ENCODE results near the gene GNPTAB.
A peak's percentile ranks its signal among the peaks of the same experiment; 100 is the strongest.
"Not testable (repeated sequence)": the region's sequence is repeated elsewhere in the genome, so short reads cannot be mapped to it uniquely, and the experiment has no call there.

Gene GNPTAB

GRCh38 chr12:101852998-101853397 is 22.2 kb upstream of the GNPTAB start:
- DNase-seq (ENCODE audit: low spot score): no peak

- DNase-seq (ENCODE audit: low spot score): no peak
These were observed 19.4 kb upstream of the GNPTAB start for GRCh38 chr12:101850199-101850598.

GRCh38 chr12:101847325-101847724 is 16.6 kb upstream of the GNPTAB start:
- DNase-seq (ENCODE audit: low spot score): peak; percentile 76

- no peak for DNase-seq (ENCODE audit: low spot score)
These were observed 14.5 kb upstream of the GNPTAB start for GRCh38 chr12:101845137-101845711.

GRCh38 chr12:101841069-101841468 is 10.3 kb upstream of the GNPTAB start:
- DNase-seq (ENCODE audit: low spot score): no peak

GRCh38 chr12:101839324-101840283 is 8.8 kb upstream of the GNPTAB start:
- DNase-seq (ENCODE audit: low spot score): peak; percentile 67

- DNase-seq (ENCODE audit: low spot score): no peak
These were observed 8.0 kb upstream of the GNPTAB start for GRCh38 chr12:101838628-101839323.

- DNase-seq (ENCODE audit: low spot score): no peak
These were observed 1.3 kb upstream of the GNPTAB start for GRCh38 chr12:101832030-101832429.

DNA sequence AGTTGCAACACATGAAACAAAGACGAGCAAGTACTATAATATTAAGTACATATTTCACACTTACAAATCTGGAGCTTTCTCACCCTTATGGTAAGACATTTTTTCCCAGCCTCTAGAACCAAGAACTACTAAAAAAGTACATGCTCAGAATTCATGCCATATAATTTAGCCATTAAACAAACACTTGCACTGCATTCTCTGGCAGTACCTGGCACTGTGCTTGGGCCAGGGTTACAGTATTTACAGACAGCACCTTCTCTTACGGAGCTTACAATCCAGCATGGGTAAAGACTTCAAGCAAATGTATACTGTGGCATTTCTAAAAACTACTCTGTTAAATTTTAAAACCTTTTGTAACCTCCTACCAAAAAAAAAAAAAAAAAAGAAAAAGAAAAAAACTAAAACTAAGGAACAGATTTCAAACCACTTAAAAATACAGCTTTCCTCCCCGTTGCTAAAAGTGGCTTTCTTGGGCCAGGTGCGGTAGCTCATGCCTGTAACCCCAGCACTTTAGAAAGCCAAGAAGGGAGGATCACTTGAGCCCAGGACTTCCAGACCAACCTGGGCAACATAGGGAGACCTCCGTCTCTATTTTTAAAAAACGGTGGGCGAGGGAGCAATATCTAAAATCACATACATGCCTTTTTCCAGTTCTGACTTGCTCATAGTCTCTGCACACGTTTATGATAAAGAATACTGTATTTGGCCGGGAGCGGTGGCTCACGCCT is 956 bp downstream of the GNPTAB start:
- DNase-seq (ENCODE audit: low spot score): peak; percentile 28

- no peak for DNase-seq (ENCODE audit: low spot score)
These were observed 2.1 kb downstream of the GNPTAB start for GRCh38 chr12:101828463-101829196.

DNA sequence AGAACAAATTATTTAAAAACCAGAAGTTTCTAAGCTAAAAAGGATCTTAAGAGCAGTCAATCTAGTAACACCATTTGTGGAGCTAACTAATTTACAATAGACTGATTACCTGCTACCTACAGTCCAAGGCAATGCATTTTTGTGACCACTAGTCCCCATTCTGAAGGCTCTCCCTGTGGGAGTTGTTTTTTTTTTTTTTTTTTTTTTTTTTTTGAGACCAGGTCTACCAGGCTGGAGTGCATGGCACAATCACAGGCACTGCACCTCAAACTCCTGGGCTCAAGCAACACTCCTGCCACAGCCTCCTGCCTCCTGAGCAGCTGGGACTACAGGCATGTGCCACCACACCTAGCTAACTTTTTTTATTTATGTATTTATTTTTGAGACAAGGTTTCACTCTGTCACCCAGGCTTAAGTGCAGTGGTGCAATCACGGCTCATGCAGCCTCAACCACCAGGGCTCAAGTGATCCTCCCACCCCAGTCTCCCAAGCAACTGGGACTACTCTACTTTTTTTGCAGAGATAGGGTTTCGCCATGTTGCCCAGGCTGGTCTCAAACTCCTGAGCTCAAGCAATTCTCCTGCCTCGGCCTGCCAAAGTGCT is 3.9 kb downstream of the GNPTAB start:
- no peak for DNase-seq (ENCODE audit: low spot score)

- no peak for DNase-seq (ENCODE audit: low spot score)
These were observed 5.9 kb downstream of the GNPTAB start for GRCh38 chr12:101824831-101825230.

DNA sequence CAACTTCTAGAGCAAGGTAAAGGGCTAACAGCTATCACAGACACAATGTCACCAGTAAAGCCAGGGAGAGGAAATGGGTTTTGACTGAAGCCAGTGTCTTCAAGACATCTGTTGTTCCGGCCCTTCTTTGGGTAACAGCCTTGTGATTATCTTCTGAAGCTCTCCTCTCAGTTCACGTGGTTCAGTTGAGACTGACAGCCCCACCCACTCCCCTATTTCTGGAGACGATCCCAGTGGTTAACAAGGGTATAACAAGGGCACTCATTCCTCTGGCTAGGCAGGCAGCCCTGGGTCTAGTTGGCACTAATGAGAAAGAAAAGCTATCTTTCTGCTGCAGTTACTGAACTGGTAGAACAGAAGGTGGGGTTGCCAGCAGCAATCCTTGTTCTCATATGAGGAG is 6.9 kb downstream of the GNPTAB start:
- peak; percentile 35 for DNase-seq (ENCODE audit: low spot score)

DNA sequence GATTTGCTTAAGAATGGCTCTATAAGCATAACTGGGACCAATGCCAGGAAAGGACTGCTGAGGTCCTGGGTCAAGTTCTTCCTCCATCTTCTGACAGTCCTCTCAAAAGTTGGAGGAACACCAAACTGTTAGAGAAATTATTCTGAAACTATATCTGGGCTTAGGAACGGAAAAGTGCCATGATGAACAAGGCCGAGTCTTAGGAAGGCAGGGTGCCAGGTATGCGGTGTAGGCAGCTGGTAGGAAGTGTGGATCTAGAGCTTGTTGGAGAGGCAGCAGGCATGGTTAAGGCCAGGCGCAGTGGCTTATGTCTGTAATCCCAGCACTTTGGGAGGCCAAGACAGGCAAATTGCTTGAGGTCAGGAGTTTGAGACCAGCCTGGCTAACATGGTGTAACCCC is 7.7 kb downstream of the GNPTAB start:
- DNase-seq (ENCODE audit: low spot score): no peak

GRCh38 chr12:101819467-101819866 is 11.3 kb downstream of the GNPTAB start:
- peak; percentile 34 for DNase-seq (ENCODE audit: low spot score)

DNA sequence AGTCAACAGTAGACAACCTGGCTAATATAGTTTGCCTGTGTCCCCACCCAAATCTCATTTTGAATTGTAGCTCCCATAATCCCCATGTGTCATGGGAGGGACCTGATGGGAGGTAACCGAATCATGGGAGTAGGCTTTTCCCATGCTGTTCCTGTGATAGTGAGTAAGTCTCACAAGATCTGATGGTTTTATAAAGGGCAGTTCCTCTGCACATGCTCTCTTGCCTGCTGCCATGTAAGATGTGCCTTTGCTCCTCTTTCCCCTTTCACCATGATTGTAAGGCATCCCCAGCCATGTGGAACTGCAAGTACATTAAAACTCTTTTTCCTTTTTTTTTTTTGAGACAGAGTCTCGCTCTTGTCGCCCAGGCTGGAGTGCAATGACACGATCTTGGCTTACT is 12.1 kb downstream of the GNPTAB start:
- DNase-seq (ENCODE audit: low spot score): not testable (repeated sequence)

DNA sequence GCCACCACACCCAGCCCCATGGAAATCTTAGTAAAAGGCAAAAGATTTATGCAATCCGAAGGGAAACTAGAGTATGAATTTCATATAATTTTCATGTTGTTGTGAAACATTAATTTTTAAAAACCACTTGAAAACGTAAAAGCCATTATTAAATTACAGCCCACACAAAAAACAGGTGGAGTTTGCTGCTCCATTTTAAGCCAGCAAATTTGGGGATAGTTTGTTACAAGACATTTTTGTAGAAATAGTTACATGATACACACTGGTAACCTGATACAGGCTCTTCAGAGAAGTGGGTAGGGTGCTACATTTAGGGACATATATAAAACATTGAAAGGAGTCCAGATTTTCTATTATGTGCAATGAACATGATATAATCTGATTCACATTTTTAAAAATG is 17.6 kb downstream of the GNPTAB start:
- no peak for DNase-seq (ENCODE audit: low spot score)

DNA sequence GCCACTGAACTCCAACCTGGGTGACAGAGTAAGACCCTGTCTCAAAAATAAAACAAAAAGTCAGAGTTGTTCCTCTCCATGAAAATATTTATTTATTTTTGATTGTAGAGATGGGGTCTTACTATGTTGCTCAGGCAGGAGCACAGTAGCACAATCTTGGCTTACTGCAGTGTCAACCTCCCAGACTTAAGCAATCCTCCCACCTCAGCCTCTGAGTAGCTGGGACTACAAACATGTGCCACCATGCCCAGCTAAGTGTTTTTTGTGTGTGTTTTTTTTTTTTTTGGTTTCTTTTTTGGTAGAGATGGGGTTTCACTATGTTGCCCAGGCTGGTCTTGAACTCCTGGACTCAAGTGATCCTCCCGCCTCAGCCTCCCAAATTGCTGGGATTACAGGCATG is 18.0 kb downstream of the GNPTAB start:
- DNase-seq (ENCODE audit: low spot score): not testable (repeated sequence)

DNA sequence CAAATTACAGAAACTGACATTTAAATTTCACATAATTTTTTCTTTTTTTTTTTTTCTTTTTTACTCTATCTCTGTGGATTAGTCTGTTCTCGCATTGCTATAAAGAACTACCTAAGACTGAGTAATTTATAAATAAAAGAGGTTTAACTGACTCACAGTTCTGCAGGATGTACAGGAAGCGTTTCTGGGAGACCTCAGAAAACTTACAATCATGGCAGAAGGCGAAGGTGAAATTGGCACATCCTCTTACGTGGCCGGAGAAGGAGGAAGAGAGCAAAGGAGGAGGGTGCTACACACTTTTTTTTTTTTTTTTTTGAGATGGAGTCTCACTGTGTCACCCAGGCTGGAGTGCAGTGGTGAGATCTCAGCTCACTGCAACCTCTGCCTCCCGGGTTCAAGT is 19.4 kb downstream of the GNPTAB start:
- DNase-seq (ENCODE audit: low spot score): not testable (repeated sequence)

DNA sequence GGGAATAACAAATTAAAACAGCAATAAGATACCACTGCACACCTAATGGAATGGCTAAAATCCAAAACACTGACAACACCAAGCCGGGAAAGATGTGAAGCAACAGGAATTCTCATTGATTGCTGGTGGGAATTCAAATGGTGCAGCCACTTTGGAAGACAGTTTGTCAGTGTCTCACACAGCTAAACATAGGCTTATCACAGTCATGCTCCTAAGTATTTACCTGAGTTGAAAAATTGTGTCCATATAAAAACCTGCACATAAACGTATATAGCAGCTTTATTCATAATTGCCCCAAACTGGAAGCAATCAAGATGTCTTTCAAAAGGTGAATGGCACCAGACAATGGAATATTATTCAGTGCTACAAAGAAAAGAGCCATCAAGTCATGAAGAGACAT is 21.6 kb downstream of the GNPTAB start:
- DNase-seq (ENCODE audit: low spot score): no peak

DNA sequence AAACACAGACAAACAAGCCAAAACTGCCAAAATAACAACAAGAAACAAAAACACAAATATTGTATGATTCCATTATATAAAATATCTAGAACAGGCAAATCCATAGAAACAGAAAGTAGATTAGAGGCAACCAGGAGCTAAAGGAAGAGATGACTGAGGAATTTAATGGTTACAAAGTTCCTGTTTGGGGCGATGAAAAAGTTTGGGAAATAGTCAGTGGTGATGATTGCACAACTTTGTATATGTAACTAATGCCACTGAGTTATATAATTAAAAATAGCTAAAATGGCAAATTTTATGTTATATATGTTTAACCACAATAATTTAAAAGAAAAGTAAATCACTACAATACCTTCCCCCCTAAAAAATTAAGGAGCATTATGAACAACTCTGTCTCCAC is 24.5 kb downstream of the GNPTAB start:
- no peak for DNase-seq (ENCODE audit: low spot score)
